Measurements from ENCODE around the gene ZC3H18. TPM values are rescaled to one million over a fixed set of nuclear protein-coding genes. Genes with fewer than 3 reads are reported as not detected.

The ZC3H18 gene
- total RNA-seq, 2 donors from 2014 or later = 31.9 to 66.3 TPM

DNA sequence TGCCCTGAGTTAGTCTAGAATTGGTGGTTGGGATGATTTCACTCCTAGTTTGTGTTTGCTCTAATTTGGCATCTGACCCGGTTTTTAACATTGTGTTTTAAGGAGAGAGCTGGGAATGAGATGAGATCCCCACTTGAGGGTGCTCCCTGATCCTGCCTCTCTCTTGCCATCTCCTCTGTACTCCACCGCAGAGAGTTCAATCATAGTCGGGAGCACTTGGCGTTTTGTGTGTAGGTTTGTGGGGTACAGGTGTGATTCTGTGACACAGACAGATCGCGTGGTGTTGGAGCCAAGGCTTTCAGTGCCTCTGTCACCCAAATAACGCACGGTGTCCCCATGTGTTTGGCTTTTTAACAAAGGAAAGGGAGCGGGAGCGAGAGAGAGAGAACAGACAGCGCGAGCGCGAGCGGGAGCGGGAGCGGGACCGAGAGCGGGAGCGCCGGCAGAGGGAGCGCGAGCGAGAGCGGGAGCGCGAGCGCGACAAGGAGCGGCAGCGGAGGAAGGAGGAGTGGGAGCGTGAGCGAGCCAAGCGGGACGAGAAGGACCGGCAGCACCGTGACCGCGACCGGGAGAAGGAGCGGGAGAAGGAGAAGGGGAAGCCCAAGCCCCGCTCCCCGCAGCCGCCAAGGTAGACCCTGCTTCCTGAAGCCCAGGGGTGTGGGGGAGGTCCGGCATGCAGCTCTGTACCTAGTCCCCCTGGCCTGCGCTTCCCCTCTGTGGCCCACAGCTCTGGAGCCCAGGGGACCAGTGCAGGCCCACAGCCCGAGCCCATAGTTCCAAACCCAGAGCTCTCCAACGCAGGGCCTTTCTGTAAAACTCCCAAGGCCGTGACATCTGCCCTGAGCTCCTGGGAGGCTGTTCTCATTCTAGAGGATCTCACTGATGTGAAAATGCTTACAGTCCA, 41.0 kb downstream of the ZC3H18 start:
- no peaks in the 10 kb centered on the region for H3K27me3 ChIP-seq
- DNase-seq = no peak
- intact Hi-C loops (cut with DNase I) = no loop called here
- peaks cover 18% of the 10 kb centered on the region for H3K36me3 ChIP-seq
- H3K4me1 ChIP-seq = peaks cover 6% of the 10 kb centered on the region
- TF ChIP-seq, protein P1, sequence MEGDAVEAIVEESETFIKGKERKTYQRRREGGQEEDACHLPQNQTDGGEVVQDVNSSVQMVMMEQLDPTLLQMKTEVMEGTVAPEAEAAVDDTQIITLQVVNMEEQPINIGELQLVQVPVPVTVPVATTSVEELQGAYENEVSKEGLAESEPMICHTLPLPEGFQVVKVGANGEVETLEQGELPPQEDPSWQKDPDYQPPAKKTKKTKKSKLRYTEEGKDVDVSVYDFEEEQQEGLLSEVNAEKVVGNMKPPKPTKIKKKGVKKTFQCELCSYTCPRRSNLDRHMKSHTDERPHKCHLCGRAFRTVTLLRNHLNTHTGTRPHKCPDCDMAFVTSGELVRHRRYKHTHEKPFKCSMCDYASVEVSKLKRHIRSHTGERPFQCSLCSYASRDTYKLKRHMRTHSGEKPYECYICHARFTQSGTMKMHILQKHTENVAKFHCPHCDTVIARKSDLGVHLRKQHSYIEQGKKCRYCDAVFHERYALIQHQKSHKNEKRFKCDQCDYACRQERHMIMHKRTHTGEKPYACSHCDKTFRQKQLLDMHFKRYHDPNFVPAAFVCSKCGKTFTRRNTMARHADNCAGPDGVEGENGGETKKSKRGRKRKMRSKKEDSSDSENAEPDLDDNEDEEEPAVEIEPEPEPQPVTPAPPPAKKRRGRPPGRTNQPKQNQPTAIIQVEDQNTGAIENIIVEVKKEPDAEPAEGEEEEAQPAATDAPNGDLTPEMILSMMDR (IDR thresholded peaks at IDR 0.05) = no peak
- H3K9me3 ChIP-seq = no peaks in the 10 kb centered on the region
- no peak overlapping the region for H3K27ac ChIP-seq
- no peak overlapping the region for H3K9ac ChIP-seq (ENCODE audit: low read depth in 2 of 2, low read length in 2 of 2)
- H3K4me3 ChIP-seq = no peak overlapping the region

DNA sequence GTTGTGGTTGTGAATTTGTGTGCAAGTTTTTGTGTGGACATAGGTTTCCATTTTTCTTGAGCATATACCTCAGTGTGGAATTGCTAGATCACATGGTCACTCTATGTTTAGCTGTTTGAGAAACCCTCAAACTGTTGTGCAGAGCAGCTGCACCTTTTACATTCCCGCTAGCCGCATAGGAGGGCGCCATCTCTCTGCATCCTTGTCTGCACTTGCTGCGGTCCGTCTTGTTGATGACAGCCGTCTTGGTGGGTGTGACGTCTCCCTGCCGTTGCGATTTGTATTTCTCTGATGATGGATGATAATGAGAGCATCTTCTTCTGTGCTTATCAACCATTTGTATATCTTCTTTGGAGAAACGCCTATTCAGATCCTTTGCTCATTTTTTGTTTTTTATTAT, 43.1 kb downstream of the ZC3H18 start:
- TF ChIP-seq, protein P1 (IDR thresholded peaks at IDR 0.05) = no peak

DNA sequence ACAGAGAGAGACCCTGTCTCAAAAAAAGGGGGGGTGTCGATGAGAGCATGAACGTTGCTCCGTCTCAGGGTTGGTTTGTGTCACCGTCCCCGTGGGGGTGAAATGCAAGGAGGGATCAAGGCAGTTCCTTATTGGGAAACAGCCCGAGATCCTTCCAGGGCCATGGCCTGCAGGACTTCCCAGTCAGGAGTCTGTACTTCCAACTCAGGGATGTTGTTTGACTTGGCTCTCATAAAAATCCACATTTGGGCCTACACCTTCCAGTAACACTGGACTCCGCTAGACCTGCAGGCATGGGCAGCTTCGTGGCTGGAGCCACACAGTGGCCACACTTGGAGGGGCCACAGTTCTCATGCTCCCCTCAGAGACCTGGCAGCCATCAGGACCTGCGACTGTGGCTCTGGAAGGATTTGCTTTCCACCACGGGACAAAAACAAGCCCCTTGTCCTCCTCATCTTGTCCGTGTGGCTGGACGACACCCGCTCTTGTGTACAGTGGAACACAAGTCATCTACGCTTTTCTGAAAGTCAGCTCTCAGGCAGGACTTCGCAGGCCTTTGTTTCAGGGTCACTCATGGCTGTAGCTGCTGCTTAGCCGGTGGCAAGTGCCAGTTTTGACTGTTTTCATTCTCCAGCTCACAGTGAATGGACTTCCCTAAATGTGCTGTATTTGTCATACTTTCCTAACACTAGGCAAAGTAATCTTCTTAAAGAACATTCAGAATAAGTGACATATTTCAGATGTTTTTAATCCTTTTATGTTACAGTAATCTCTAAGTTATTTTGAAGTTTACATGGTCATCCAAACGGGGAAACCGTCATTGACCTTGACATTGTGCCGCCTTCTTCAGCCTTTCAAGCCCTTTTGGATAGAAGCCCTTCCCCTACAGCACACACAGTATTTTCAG, 44.0 kb downstream of the ZC3H18 start:
- H3K9me3 ChIP-seq = no peaks in the 10 kb centered on the region
- H3K36me3 ChIP-seq = peaks cover 18% of the 10 kb centered on the region
- H3K4me1 ChIP-seq = peaks cover 28% of the 10 kb centered on the region
- no peak for DNase-seq
- no peak overlapping the region for H3K4me3 ChIP-seq
- intact Hi-C loops (cut with DNase I) = no loop called here
- TF ChIP-seq, protein P1 (IDR thresholded peaks at IDR 0.05) = no peak
- no peak overlapping the region for H3K9ac ChIP-seq (ENCODE audit: low read depth in 2 of 2, low read length in 2 of 2)
- no peaks in the 10 kb centered on the region for H3K27me3 ChIP-seq
- no peak overlapping the region for H3K27ac ChIP-seq

More for the DNA sequence above, 43.1 kb downstream of the ZC3H18 start:
- Histone ChIP-seq H3K9me3 (no peaks in the 10 kb centered on the region), H3K27me3 (no peaks in the 10 kb centered on the region), H3K4me1 (peaks cover 21% of the 10 kb centered on the region), H3K9ac (ENCODE audit: low read depth in 2 of 2, low read length in 2 of 2) (no peak overlapping the region), H3K4me3 (no peak overlapping the region), H3K27ac (no peak overlapping the region), H3K36me3 (peaks cover 18% of the 10 kb centered on the region)
- intact Hi-C loops (cut with DNase I) = no loop called here
- no peak for DNase-seq

DNA sequence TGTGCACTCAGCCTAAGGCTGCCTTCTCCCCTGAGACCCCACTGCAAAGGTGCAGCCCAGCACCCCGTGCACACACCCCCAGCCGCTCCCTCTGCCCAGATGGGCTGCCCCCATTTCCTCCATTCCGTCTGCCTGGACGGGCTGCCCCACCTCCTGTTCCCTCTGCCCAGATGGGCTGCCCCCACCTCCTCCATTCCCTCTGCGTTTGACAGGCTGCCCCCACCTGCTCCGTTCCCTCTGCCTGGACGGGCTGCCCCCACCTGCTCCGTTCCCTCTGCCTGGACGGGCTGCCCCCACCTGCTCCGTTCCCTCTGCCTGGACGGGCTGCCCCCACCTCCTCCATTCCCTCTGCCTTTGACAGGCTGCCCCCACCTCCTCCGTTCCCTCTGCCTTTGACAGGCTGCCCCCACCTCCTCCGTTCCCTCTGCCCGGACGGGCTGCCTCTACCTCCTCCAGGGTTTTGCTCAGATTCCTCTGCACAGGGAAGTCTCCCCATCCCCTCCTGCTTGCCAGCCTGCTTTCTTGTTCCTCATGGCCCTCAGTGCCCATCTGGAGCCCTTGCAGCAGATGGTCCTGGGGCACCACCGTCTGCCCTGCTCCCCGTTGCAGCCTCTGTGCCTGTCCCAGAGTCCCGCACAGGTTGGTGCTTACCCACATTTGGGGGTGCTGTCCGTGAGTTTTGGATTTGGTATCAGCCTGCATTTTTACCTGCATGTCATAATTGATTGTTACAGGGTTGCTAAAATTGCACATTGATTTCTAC, 44.8 kb downstream of the ZC3H18 start:
- Histone ChIP-seq H3K36me3 (peaks cover 11% of the 10 kb centered on the region), H3K27ac (no peak overlapping the region)

More for the DNA sequence above, 44.8 kb downstream of the ZC3H18 start:
- Histone ChIP-seq H3K4me3 (no peak overlapping the region), H3K9me3 (no peaks in the 10 kb centered on the region), H3K4me1 (peaks cover 32% of the 10 kb centered on the region), H3K9ac (ENCODE audit: low read depth in 2 of 2, low read length in 2 of 2) (no peak overlapping the region), H3K27me3 (no peaks in the 10 kb centered on the region)
- intact Hi-C loops (cut with DNase I) = no loop called here
- TF ChIP-seq, protein P1 (IDR thresholded peaks at IDR 0.05) = no peak
- no peak for DNase-seq
